ELF-1 (cell line): ENCODE measurements around the gene EFCC1.
A peak's percentile ranks its signal among the peaks of the same experiment; 100 is the strongest.

ENCODE experiments used
- DNase-seq: peaks from one replicate; pipeline ENCODE4 v3.0.0-alpha.2; 2016; ENCODE audit warnings: low read depth, low spot score

The EFCC1 gene

GRCh38 chr3:129014793-129015345, 13.8 kb downstream of the EFCC1 start:
- no peak for DNase-seq

GRCh38 chr3:129015388-129016105, 14.4 kb downstream of the EFCC1 start:
- DNase-seq = no peak

GRCh38 chr3:129016356-129016719, 15.2 kb downstream of the EFCC1 start:
- DNase-seq = peak; percentile 65

GRCh38 chr3:129016720-129017483, 15.8 kb downstream of the EFCC1 start:
- DNase-seq = no peak

GRCh38 chr3:129017484-129017899, 16.4 kb downstream of the EFCC1 start:
- DNase-seq = no peak

- no peak for DNase-seq
These were observed 17.2 kb downstream of the EFCC1 start for GRCh38 chr3:129018271-129018670.

- no peak for DNase-seq
These were observed 17.6 kb downstream of the EFCC1 start for GRCh38 chr3:129018751-129019150.

- DNase-seq = no peak
These were observed 18.2 kb downstream of the EFCC1 start for GRCh38 chr3:129019266-129019665.

GRCh38 chr3:129020691-129021090, 19.6 kb downstream of the EFCC1 start:
- no peak for DNase-seq

GRCh38 chr3:129021140-129021551, 20.0 kb downstream of the EFCC1 start:
- DNase-seq = no peak

- no peak for DNase-seq
These were observed 21.3 kb downstream of the EFCC1 start for GRCh38 chr3:129022114-129023007.

- DNase-seq = no peak
These were observed 21.9 kb downstream of the EFCC1 start for GRCh38 chr3:129023008-129023358.

GRCh38 chr3:129023909-129024308, 22.8 kb downstream of the EFCC1 start:
- DNase-seq = no peak

- DNase-seq = no peak
These were observed 24.0 kb downstream of the EFCC1 start for GRCh38 chr3:129025108-129025507.

GRCh38 chr3:129025691-129026435, 24.8 kb downstream of the EFCC1 start:
- DNase-seq = no peak

- peak; percentile 92 for DNase-seq
These were observed 25.8 kb downstream of the EFCC1 start for GRCh38 chr3:129026728-129027543.

- no peak for DNase-seq
These were observed 26.4 kb downstream of the EFCC1 start for GRCh38 chr3:129027544-129027880.

GRCh38 chr3:129028866-129029265, 27.8 kb downstream of the EFCC1 start:
- DNase-seq = no peak

GRCh38 chr3:129030611-129031010, 29.5 kb downstream of the EFCC1 start:
- no peak for DNase-seq

GRCh38 chr3:129031476-129032215, 30.5 kb downstream of the EFCC1 start:
- DNase-seq = no peak
